HG03060 (cell line): ENCODE results near the gene SLC35F3.
"Not testable (repeated sequence)": the region's sequence is repeated elsewhere in the genome, so short reads cannot be mapped to it uniquely, and the experiment has no call there.

Experiments used
- ATAC-seq: cut with Tn5 transposase; IDR thresholded peaks from one replicate; pipeline ENCODE4 v1.9.1; 2021; ENCODE audit warnings: low read depth, moderate number of reproducible peaks; ENCODE audit not compliant: unreplicated experiment

SLC35F3 gene

DNA sequence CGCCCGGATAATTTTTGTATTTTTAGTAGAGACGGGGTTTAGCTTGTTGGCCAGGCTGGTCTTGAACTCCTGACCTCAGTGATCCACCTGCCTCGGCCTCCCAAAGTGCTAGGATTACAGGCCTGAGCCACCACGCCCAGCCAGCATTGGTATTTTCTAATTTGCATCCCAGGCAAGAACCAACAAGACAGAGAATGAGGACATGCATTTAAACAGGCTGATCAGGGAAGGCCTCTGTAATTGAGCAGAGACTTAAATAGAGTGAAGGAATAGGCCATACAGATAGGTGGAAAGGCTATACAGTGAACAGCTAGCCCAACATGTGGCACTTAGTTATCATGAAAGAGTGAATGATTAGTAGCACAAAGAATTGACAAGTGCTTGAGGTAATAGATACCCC, 230.4 kb downstream of the SLC35F3 start:
- no peak for ATAC-seq

- ATAC-seq, result no peak
Observed at GRCh38 chr1:234135501-234135900, 231.0 kb downstream of the SLC35F3 start.

GRCh38 chr1:234136073-234136472, 231.6 kb downstream of the SLC35F3 start:
- no peak for ATAC-seq

- no peak for ATAC-seq
Observed at GRCh38 chr1:234139966-234140365, 235.5 kb downstream of the SLC35F3 start.

DNA sequence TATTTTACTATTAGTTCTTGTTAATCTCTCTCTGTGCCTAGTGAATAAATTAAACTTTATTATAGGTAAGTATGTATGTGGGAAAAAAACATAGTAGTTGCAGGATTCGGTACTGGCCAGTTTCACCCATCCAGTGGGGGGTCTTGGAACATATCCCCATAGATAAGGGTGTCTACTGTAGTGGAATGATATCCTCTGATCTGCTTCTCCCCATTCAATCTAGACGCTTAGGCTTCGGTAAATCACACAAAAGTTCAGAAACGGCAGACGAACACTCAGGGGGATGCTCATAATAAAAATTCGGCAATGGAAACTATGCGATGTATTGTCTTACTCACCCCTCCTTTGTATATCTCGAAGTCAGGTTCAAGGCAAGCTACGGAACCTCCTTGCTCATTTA, 235.9 kb downstream of the SLC35F3 start:
- no peak for ATAC-seq

DNA sequence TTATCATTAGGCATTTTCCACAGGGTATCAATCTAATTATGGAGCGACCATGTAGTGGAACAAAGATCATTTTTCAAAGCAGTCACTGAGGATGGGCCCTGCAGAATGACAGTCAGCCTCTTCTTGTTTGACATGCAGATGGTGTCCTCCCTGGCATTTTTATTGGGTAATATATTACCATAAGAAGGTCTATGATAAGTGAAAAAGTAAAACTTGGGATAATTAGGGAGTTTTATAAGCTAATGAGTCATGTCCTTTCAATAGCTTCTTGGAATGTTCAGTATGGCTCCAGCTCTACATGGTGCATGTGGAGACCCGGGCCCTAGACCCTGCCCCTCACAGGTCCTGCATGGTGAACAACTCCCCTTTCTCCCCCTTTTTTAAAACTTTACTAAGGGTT, 236.5 kb downstream of the SLC35F3 start:
- no peak for ATAC-seq

- ATAC-seq, result no peak
Observed at GRCh38 chr1:234143681-234144080, 239.2 kb downstream of the SLC35F3 start.

DNA sequence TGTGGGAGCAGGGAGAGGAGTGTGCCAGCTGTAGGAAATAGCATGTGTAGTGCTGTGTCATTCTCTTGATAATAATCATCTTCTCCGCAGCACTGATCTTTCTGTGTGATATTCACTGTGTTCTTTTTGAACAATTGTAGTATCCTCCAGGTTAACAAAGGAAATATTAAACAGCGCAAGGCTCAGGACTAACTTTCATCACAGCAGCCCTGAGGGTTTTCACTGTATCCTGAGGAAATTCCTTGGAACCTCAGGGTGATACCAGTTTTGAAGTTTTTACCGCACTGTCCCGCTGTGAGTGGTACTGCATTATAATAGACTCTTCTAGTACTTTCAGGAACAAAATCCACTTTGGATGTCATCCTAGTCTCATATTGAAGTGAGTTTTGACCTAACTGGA, 240.4 kb downstream of the SLC35F3 start:
- no peak for ATAC-seq

- ATAC-seq, result no peak
Observed at GRCh38 chr1:234148350-234148749, 243.9 kb downstream of the SLC35F3 start.

GRCh38 chr1:234148816-234149215, 244.3 kb downstream of the SLC35F3 start:
- no peak for ATAC-seq

GRCh38 chr1:234149217-234149616, 244.7 kb downstream of the SLC35F3 start:
- no peak for ATAC-seq

DNA sequence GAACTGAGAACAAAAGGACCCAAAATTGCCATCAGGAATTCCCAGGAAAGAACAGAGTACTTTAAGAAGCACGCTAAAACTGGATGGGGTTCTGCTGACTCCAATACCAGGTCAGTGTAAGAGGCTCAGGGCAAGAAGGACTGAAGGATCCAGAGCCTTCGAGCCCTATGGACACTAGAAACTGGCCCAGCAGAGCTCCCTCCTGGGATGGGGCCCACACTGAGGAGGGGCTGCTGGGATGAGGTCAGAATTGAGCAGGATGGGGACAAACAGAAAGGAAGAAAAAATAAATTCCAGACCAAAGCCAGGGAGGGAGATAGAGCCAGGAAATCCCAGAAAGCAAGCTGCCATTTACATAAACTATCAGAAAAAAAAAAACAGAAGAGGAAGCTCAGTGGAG, 246.4 kb downstream of the SLC35F3 start:
- no peak for ATAC-seq

GRCh38 chr1:234152344-234152743, 247.9 kb downstream of the SLC35F3 start:
- not testable (repeated sequence) for ATAC-seq

- ATAC-seq, result no peak
Observed at GRCh38 chr1:234154320-234155251, 250.1 kb downstream of the SLC35F3 start.

DNA sequence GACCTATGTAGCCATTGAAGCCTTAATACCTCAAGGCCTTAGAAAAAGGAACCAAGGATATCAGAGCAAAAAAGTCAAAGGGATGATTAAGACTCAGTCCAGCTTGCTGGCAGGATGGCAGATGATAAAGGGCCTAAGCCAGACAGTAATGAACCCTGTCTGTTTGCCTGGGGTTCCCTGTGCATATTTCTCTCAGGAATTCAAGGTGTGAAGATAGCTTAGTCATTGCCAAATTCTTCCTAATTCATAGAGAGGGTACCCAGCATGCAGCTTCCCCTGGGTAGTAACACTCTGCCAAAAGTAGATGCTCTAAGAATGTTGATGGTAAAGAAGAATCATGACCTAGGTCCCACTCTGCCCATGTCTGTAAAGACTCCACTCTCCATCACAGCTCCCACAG, 258.2 kb downstream of the SLC35F3 start:
- ATAC-seq, result no peak

DNA sequence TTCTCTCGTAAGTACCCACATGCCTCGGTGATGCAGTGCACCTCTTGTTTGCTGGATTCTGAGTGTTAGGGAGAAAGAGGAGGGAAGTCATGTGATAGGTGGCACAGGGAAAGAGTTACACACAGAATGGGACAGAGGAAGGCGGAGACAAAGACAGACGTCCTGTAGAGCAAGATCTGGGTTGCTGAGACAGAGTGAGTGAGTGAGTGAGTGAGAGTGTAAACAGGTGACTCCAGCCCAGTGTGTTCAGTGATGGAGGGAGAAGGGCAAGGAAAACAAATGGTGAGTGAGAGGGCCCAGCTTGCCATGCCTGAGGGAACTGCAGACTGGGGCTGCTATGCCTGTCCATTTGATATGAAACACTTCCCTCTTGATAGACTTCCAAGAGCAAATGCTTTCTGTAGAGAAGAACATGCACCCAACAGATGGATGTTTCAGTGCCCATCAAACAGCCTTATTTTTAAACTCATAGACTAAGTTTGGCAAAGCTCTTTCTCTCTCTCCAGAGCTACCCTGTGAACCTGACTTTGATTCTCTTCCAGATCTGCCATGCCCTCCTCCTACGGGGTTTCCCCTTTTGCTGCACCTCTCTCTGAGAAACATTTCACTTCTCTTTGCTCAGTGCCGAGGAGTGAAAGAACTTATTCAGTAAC, 258.9 kb downstream of the SLC35F3 start:
- no peak for ATAC-seq

- no peak for ATAC-seq
Observed at GRCh38 chr1:234164098-234164709, 259.7 kb downstream of the SLC35F3 start.

- ATAC-seq, result no peak
Observed at GRCh38 chr1:234168061-234168724, 263.7 kb downstream of the SLC35F3 start.

DNA sequence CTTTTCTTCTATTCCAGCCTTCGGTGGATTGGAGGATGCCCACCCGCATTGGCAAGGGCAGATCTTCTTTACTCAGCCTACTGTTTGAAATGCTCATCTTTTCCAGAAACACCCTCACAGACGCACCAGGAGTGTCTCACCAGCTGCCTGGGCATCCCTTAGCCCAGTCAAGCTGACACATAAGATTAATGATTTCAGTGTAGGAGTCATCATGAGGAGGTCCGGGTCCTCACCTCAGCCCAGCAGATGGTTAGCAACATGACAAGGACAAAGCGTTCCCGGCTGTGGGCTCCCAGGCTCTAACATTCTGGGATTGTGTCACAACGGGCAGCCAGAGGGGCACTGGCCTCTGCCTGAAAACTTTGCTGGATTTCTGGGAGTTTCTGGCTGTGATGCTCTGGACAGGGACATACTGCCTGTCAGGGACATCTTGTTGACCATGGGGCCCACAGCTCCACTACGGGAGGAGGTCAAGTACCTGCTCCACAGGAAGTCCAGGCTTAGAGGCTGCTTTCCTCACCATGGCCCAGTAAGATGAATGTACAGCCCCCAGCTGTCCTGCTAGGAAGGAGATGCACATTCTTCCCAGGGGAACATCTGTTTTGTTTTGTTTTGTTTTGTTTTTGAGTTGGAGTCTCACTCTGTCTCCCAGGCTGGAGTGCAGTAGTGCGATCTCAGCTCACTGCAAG, 264.8 kb downstream of the SLC35F3 start:
- ATAC-seq, result no peak

DNA sequence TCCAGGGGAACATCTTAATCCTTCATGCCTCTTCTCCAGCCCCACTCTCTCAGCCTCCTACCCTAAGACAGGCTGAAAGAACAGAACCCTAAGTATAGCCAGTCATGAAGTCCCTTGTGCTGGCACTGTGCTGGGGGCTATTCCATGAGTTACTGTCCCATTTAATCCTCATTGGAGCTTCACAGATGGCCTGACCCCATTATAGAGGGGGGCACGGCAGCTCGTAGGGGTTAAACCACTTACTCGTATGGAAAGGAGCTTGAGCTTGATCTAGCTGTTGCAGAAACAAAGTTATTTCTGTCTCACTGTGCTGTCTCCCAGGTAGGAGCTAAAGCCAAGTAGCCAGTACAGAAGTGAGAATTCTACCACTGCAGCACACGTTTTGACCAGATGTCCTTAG, 265.6 kb downstream of the SLC35F3 start:
- no peak for ATAC-seq
